8988T (cell line): ENCODE data around the gene ZNF341.

Source experiments
- DNase-seq: peaks from one replicate; pipeline ENCODE4 v3.0.0; 2011

Gene ZNF341

GRCh38 chr20:33828326-33828844 is 96.6 kb downstream of the ZNF341 start:
- DNase-seq: no peak

DNA sequence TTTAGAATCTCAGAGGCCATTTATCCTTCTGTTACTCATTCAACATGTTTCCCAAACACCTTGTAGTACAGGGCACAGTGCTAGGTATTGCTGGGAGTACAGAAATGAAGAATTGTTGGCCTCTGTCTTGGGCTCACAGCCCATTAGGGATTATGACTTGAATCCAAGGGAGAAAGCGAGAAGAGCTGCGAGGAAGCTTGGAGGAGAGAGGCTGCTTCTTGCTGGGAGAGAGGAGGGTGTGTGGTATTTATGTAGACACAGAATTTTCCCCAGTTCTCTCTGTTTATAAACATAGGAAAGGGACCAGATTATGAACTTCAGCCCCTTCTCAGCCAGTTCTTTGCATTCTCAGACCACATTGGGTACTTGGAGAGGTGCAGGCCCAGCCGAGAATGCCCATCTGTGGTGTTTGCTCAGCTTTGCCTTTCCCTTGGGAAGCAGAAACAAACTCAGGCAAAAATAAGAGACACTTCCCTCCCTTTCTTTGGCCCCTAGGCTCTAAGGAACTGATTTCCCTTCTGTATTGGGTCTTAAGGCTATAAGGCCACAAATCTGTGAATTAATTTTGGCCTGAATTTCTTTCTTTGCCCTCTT is 97.3 kb downstream of the ZNF341 start:
- no peak for DNase-seq

DNA sequence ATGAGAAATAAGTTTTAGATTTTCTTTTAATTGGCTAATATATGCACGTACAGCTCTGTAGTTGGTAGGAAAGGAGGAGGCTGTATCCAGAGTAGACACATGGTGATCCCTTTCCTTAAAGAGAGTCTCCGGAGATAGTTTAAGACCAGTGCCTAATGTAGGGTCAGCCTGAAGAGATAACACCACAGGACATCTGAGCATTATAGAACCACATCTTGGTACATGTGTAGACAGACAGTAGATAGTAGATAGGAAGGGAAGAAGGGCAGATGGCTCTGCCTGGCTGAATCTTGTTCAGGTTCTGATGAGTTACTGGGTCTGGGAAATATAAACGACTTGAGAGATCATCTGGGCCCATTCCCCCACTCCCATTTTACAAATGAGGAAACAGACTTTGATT is 97.8 kb downstream of the ZNF341 start:
- DNase-seq: no peak

- no peak for DNase-seq
Measured at GRCh38 chr20:33830371-33830770, 98.6 kb downstream of the ZNF341 start.

- no peak for DNase-seq
Measured at GRCh38 chr20:33832103-33832804, 100.5 kb downstream of the ZNF341 start.

- DNase-seq: no peak
Measured at GRCh38 chr20:33833333-33833732, 101.5 kb downstream of the ZNF341 start.

DNA sequence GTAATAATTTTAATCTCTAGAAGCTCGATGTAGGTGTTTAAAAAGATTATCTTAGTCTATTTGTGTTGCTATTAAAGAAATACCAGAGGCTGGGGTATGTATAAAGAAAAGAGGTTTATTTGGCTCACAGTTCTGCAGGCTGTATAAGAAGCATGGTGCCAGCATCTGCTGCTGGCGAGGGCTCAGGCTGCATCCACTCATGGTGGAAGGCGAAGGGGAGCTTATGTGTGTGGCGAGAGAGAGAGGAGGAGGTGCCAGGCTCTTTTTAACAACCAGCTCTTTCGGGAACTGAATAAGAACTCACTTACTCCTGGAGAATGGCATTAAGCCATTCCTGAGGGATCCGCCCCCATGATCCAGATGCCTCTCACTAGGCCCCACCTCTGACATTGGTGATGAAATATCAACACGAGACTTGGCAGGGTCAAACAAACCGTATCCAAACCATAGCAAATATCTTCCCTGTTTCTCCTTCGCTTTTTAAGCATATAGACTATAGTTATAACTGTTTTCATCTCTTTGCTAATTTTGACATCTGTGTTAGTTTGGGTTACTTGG is 103.9 kb downstream of the ZNF341 start:
- DNase-seq: no peak

DNA sequence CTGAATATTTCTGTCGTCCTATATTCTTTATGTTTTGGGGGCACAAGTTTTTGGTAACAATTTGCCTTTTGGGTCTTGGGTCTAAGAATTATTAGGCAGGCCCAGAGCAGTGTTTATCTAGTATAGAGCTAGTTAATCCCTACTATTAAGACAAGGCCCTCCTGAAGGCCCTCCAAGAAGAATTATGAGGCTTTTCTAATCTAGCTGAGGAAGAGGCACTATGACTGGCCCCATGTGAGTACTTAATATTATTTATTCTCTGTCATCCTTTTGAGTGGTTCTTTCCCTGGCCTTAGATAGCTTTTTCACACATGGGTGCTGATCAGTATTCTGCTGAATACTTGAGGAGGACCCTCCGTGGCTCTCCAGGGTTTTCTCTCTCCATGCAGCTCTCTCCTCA is 104.5 kb downstream of the ZNF341 start:
- DNase-seq: no peak

GRCh38 chr20:33837096-33837830 is 105.5 kb downstream of the ZNF341 start:
- DNase-seq: no peak

DNA sequence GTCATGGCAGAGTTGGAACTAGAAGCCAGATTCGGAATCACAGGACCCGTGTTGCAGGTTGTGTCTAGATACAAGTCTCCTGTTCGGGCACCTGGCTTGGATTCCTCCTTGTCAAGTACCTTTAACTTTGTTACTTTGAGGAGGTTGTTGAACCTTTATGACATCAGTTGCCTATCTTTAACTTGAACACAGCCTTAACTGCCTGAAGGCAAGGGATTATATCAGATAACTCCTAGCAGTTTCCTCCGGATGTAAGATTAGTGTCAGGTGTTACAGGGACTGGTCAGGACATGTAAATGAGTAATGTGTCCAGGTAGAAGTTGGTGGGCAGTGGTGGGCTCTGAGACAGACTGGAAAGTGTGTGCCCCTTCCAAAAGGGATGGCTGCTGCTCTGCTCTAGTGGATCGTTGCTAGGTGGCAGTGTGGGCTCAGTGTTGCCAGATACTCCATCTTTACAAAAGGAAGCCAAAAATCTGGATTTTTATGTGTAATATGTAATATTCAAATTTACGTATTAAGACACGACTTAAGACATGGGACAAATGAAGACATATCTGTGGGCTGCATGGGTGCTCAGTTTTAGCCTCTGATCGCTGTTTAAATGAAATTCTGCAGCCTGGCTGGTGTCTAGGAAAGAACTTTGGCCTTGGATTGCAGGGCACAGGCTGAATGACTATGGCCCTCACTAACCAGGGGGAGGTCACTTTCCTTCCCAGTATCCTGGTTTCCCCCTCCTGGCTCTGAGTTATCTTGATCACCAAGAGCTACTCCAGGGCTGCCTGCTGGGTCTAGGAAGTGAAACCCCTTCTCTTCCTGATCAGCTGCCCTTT is 106.5 kb downstream of the ZNF341 start:
- no peak for DNase-seq

DNA sequence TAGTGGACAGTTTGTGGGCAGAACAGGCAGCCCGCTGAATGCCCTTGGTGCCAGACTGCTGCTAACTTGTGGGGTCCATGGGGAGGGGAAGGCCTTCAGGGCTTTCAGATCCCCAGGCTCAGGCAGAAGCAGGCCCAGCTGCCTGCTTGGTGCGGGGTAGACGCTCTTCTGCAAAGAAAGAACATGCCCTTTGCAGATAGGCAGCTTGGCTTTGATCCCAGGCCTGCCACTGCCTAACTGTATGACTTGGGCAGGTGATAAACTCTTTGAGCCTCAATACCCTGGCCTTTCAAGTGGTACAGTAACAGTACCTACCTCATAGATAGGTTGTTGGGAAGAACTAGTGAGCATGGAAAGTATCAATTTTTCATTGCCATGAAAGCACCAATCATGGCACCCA is 107.8 kb downstream of the ZNF341 start:
- no peak for DNase-seq

GRCh38 chr20:33840160-33840559 is 108.4 kb downstream of the ZNF341 start:
- no peak for DNase-seq

- no peak for DNase-seq
Measured at GRCh38 chr20:33840759-33841435, 109.1 kb downstream of the ZNF341 start.

- no peak for DNase-seq
Measured at GRCh38 chr20:33841436-33841799, 109.6 kb downstream of the ZNF341 start.
